ENCODE measurements around the gene GDA. TPM values are rescaled to one million over a fixed set of nuclear protein-coding genes. Genes with fewer than 3 reads are reported as not detected.

Gene GDA
- total RNA-seq, 2 experiments from 2014 or later = not detected

GRCh38 chr9:72203205-72203803, 54.1 kb downstream of the GDA start:
- POLR2A ChIA-PET = no interaction called here
- CTCF ChIA-PET = no interaction called here

GRCh38 chr9:72204062-72204461, 54.8 kb downstream of the GDA start:
- CTCF ChIA-PET = no interaction called here
- POLR2A ChIA-PET = no interaction called here

- ChIA-PET CTCF (interaction anchor here (0.7 kb wide), 1 partner anchor 138 kb away, joined by 4 read pairs; no protein-coding TSS in a partner anchor), POLR2A (no interaction called here)
Observed at GRCh38 chr9:72205513-72205912, 56.3 kb downstream of the GDA start.

- ChIA-PET POLR2A (no interaction called here), CTCF (no interaction called here)
Observed at GRCh38 chr9:72207278-72207677, 58.0 kb downstream of the GDA start.

GRCh38 chr9:72210522-72210921, 61.3 kb downstream of the GDA start:
- POLR2A ChIA-PET = no interaction called here
- CTCF ChIA-PET = no interaction called here

- ChIA-PET POLR2A (no interaction called here), CTCF (no interaction called here)
Observed at GRCh38 chr9:72211047-72211446, 61.8 kb downstream of the GDA start.

- ChIA-PET CTCF (no interaction called here), POLR2A (no interaction called here)
Observed at GRCh38 chr9:72213906-72214305, 64.7 kb downstream of the GDA start.

GRCh38 chr9:72217306-72217842, 68.1 kb downstream of the GDA start:
- POLR2A ChIA-PET = no interaction called here
- CTCF ChIA-PET = no interaction called here

- ChIA-PET POLR2A (no interaction called here), CTCF (no interaction called here)
Observed at GRCh38 chr9:72220589-72220988, 71.3 kb downstream of the GDA start.

GRCh38 chr9:72226146-72226812, 77.0 kb downstream of the GDA start:
- CTCF ChIA-PET = no interaction called here
- POLR2A ChIA-PET = no interaction called here

- ChIA-PET POLR2A (no interaction called here), CTCF (no interaction called here)
Observed at GRCh38 chr9:72228282-72228681, 79.0 kb downstream of the GDA start.

- CTCF ChIA-PET = no interaction called here
- POLR2A ChIA-PET = no interaction called here
Observed at GRCh38 chr9:72232778-72233177, 83.5 kb downstream of the GDA start.

GRCh38 chr9:72247549-72247948, 98.3 kb downstream of the GDA start:
- ChIA-PET CTCF (no interaction called here), POLR2A (no interaction called here)

- ChIA-PET CTCF (no interaction called here), POLR2A (no interaction called here)
Observed at GRCh38 chr9:72251589-72251988, 102.3 kb downstream of the GDA start.

GRCh38 chr9:72254901-72255545, 105.8 kb downstream of the GDA start:
- CTCF ChIA-PET = no interaction called here

GRCh38 chr9:72255569-72255968, 106.3 kb downstream of the GDA start:
- ChIA-PET CTCF (no interaction called here), POLR2A (no interaction called here)

More at GRCh38 chr9:72254901-72255545, 105.8 kb downstream of the GDA start:
- POLR2A ChIA-PET = no interaction called here

GRCh38 chr9:72256931-72257330, 107.7 kb downstream of the GDA start:
- ChIA-PET CTCF (no interaction called here), POLR2A (no interaction called here)

- POLR2A ChIA-PET = no interaction called here
- CTCF ChIA-PET = no interaction called here
Observed at GRCh38 chr9:72257814-72258213, 108.6 kb downstream of the GDA start.

GRCh38 chr9:72262063-72262462, 112.8 kb downstream of the GDA start:
- ChIA-PET CTCF (no interaction called here), POLR2A (no interaction called here)

GRCh38 chr9:72263572-72263971, 114.3 kb downstream of the GDA start:
- CTCF ChIA-PET = no interaction called here
- POLR2A ChIA-PET = no interaction called here

- ChIA-PET POLR2A (no interaction called here), CTCF (interaction anchor here (1.3 kb wide), 1 partner anchor 230 kb away, joined by 4 read pairs; no protein-coding TSS in a partner anchor)
Observed at GRCh38 chr9:72268961-72269360, 119.7 kb downstream of the GDA start.

Data from activated CD8-positive, alpha-beta memory T cell treated with anti-CD3 and anti-CD28 coated beads for 36 hours (primary cell).